ENCODE measurements around the gene HSPB7.

HSPB7 gene

GRCh38 chr1:15973772-15974171, 44.1 kb downstream of the HSPB7 start:
- no peak for DNase-seq

GRCh38 chr1:15972409-15972808, 45.4 kb downstream of the HSPB7 start:
- no peak for DNase-seq

- DNase-seq, result no peak
Observed at GRCh38 chr1:15970911-15971310, 46.9 kb downstream of the HSPB7 start.

- no peak for DNase-seq
Observed at GRCh38 chr1:15969321-15969880, 48.4 kb downstream of the HSPB7 start.

- no peak for DNase-seq
Observed at GRCh38 chr1:15968172-15968571, 49.7 kb downstream of the HSPB7 start.

GRCh38 chr1:15966956-15967344, 50.9 kb downstream of the HSPB7 start:
- DNase-seq, result no peak

- DNase-seq, result peak; percentile 67 to 75
Observed at GRCh38 chr1:15966081-15966955, 51.5 kb downstream of the HSPB7 start.

GRCh38 chr1:15965228-15965767, 52.5 kb downstream of the HSPB7 start:
- no peak for DNase-seq
